Colonic mucosa (tissue), 4 donors: ENCODE results near the gene MYL3. TPM values are rescaled to one million over a fixed set of nuclear protein-coding genes. Genes with fewer than 3 reads are reported as not detected.

ENCODE experiments used
- DNase-seq: peaks from one replicate; pipeline ENCODE4 v3.0.0-alpha.2; 2020
- H3K27ac ChIP-seq: fragments of 200-600 bp; one replicate; pipeline ENCODE4 v1.8.0; 2021
- H3K27me3 ChIP-seq: fragments of 200-600 bp; one replicate; pipeline ENCODE4 v1.8.0; 2021
- H3K36me3 ChIP-seq: fragments of 200-600 bp; one replicate; pipeline ENCODE4 v1.8.0; 2021
- H3K4me1 ChIP-seq: fragments of 200-600 bp; one replicate; pipeline ENCODE4 v1.8.0; 2021; ENCODE audit warnings: mild to moderate bottlenecking
- H3K4me3 ChIP-seq: fragments of 200-600 bp; one replicate; pipeline ENCODE4 v1.8.0; 2021
- H3K9ac ChIP-seq, 2 donors: one replicate each; pipeline ENCODE4 v1.7.0; 2013; ENCODE audit warnings: control low read depth in 2 of 2, low read depth in 2 of 2, low read length in 2 of 2
- H3K9me3 ChIP-seq: fragments of 200-600 bp; one replicate; pipeline ENCODE4 v1.8.0; 2021
- intact Hi-C: fragments of 100-400 bp; cut with DNase I; formaldehyde crosslinking; loops from one replicate; pipeline ENCODE4 v1.14.1; 2022
- total RNA-seq, 2 donors: library from RNA; stranded (reverse); fragmentation: NEBNext Ultra II Directional in 1 of 2; extraction: Animal tissue kit (Norgen Biotek cat#: 25700) in 1 of 2; gene quantifications; one replicate each; pipeline ENCODE4 v1.2.1, GENCODE V29; 2021
- TF ChIP-seq, protein P1 (sequence below): fragments of 200-600 bp; IDR thresholded peaks from one replicate; pipeline ENCODE4 v1.8.0; 2022; ENCODE audit warnings: antibody characterized with exemption, mild to moderate bottlenecking
- donor health status: healthy.
- donor health status: DM: no; HTN: no; CAD: no.
- donor health status: DM: no; HTN: no; CAD: no.

Gene MYL3
- total RNA-seq, 2 donors from 2014 or later = 1.7 TPM; not detected in 1

DNA sequence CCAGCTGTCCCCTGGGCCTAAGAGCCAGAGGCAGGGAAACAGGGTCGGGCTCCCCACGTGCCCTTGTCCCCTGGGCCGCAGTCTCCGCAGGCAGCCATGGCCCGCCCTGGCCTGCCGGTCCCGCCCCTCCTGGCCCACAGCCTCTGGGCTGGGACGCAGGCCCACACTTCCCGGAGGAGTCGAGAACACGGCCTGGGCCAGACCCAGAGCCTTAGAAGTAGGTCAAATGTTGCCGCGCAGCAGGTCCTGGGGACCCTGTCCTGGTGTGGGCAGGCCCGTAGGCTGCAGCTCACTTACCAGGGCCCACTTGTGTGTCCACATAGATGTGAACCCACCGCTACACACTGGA, 4.3 kb upstream of the MYL3 start:
- DNase-seq = peak; percentile 54
- Histone ChIP-seq H3K4me3 (no peak overlapping the region), H3K9ac (no peak overlapping the region), H3K27ac (no peak overlapping the region), H3K27me3 (no peaks in the 10 kb centered on the region), H3K9me3 (no peaks in the 10 kb centered on the region), H3K4me1 (no peaks in the 10 kb centered on the region), H3K36me3 (no peaks in the 10 kb centered on the region)
- intact Hi-C loops = loop anchor here (5.0 kb wide), 1 partner anchor 40 kb away; no protein-coding TSS in a partner anchor
- TF ChIP-seq, protein P1, sequence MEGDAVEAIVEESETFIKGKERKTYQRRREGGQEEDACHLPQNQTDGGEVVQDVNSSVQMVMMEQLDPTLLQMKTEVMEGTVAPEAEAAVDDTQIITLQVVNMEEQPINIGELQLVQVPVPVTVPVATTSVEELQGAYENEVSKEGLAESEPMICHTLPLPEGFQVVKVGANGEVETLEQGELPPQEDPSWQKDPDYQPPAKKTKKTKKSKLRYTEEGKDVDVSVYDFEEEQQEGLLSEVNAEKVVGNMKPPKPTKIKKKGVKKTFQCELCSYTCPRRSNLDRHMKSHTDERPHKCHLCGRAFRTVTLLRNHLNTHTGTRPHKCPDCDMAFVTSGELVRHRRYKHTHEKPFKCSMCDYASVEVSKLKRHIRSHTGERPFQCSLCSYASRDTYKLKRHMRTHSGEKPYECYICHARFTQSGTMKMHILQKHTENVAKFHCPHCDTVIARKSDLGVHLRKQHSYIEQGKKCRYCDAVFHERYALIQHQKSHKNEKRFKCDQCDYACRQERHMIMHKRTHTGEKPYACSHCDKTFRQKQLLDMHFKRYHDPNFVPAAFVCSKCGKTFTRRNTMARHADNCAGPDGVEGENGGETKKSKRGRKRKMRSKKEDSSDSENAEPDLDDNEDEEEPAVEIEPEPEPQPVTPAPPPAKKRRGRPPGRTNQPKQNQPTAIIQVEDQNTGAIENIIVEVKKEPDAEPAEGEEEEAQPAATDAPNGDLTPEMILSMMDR = no peak

DNA sequence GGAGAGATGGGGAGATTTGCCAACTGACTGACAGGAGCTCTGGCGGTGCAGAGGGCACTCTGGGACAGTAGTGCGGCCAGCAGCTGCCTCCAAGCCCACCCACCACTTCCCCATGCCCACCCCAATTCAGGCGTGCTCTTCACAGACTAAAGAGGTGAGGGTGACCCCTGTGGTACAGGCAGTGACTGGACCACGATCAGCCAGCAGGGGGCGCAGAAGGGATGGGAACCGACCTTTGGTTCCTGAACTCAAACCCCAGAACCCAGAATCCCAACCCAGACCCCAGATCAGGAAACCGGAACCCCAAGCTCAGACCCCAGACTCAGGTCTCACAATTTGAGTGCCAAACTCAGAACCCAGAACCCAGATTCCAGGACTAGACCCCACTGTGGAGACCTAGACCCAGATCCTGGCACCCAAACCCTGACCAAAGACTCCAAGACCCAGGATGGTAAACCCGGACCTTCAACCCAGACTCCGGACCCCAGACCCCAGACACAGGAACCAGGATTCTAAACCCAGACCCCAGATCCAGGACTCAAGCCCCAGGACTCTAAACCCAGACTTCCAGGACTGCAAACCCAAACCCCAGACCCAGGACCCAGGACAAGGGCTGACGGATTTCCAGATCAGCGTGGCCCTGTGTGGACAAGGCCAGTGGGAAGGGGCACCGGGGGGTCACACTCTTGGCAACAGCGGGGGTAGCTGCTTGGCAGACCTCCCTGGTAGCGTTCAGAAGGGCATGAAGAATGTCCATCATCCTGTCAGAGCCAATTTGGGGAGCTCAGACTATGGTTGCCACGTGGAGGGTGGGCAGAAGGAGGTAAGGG, 3.7 kb upstream of the MYL3 start:
- TF ChIP-seq, protein P1 = peak; percentile 93
- Histone ChIP-seq H3K9ac (peak overlapping the region in 1 of 2 donors; percentile 33), H3K4me3 (no peak overlapping the region), H3K27me3 (no peaks in the 10 kb centered on the region), H3K36me3 (no peaks in the 10 kb centered on the region), H3K4me1 (no peaks in the 10 kb centered on the region), H3K27ac (no peak overlapping the region), H3K9me3 (no peaks in the 10 kb centered on the region)
- intact Hi-C loops = loop anchor here (5.0 kb wide), 1 partner anchor 40 kb away; no protein-coding TSS in a partner anchor
- peak; percentile 84 for DNase-seq

DNA sequence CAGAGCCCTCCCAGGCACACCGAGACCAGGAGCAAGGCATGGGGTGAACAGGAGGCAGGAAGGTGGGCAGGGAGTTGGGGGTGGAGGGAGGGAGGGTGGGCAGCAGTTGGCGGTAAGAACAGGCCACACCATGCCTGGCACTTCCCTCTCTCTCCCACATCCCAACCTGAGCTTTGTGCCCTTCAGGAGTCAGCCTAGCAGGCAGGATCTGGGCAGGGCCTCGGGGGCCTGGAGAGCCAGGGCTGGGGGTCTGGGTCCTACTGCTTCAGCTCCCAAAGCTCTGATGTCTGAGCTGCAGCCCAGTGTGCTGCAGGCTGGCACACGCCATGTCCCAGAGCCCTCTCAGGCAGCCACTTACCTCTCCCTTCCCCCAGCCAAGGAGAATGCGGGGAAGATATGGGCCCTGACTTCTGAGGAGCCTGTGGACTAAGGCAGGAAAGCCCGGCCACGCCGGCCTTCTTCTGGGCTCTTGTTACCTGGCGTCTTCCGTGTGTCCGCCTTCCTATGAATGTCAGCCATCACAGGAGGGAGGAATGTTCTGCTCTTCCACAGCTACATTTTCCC, 2.9 kb upstream of the MYL3 start:
- H3K4me3 ChIP-seq = no peak overlapping the region
- TF ChIP-seq, protein P1 = no peak
- no peaks in the 10 kb centered on the region for H3K36me3 ChIP-seq
- no peak overlapping the region for H3K27ac ChIP-seq
- H3K9ac ChIP-seq = no peak overlapping the region
- no peaks in the 10 kb centered on the region for H3K4me1 ChIP-seq
- H3K27me3 ChIP-seq = no peaks in the 10 kb centered on the region
- DNase-seq = no peak
- intact Hi-C loops = loop anchor here (5.0 kb wide), 1 partner anchor 41 kb away; no protein-coding TSS in a partner anchor
- no peaks in the 10 kb centered on the region for H3K9me3 ChIP-seq

DNA sequence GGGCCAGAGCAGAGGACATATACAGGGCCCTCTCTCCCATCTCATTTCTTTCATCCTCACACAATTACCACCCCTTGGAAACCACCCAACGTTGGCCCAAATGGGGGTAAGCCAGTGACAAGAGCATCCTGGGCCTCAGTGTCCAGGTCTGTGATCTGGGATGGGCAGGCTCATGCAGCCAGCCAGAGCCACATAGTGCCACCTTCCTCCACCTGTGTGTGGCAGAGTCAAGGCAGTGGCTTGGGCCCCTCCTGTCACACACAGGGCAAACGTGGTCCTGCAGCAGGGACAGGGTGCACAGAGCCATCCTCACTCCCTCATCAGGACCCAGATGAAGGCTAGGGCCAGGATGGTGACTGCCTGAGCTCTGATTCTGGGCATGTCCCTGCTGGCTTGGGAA, 2.3 kb upstream of the MYL3 start:
- Histone ChIP-seq H3K27ac (no peak overlapping the region), H3K4me3 (no peak overlapping the region), H3K9me3 (no peaks in the 10 kb centered on the region), H3K4me1 (no peaks in the 10 kb centered on the region), H3K27me3 (no peaks in the 10 kb centered on the region), H3K36me3 (no peaks in the 10 kb centered on the region), H3K9ac (no peak overlapping the region)
- intact Hi-C loops = loop anchor here (5.0 kb wide), 1 partner anchor 42 kb away; no protein-coding TSS in a partner anchor
- TF ChIP-seq, protein P1 = no peak
- DNase-seq = no peak

DNA sequence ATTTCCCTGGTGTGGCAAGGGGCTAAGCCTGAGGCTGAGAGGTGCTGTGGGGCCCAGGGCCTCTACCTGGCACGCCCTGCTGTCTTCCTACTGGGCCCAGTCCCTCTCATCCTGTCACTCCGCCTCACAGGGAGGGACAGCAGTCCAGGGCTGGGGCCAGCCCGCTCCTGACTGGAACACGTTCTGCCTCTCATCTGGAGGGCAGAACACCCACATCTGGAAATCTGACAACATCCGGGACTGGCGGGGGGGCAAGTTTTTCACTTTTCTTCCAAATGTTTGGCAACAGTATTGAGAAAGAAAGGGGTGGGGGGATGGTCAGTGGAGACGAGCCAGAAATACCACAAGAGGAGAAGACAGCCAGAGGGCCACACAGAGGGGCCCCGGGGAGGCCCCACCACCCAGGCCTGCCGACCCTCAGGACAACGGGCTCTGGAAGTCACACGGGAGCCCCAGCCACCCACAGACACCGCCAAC, 1.8 kb upstream of the MYL3 start:
- H3K9me3 ChIP-seq = no peaks in the 10 kb centered on the region
- H3K36me3 ChIP-seq = no peaks in the 10 kb centered on the region
- no peak for DNase-seq
- no peak overlapping the region for H3K9ac ChIP-seq
- intact Hi-C loops = loop anchor here (5.0 kb wide), 1 partner anchor 42 kb away; no protein-coding TSS in a partner anchor
- no peak overlapping the region for H3K4me3 ChIP-seq
- H3K27me3 ChIP-seq = no peaks in the 10 kb centered on the region
- TF ChIP-seq, protein P1 = no peak
- H3K27ac ChIP-seq = no peak overlapping the region
- H3K4me1 ChIP-seq = no peaks in the 10 kb centered on the region
